Thyroid gland (tissue), 4 donors: Measurements from ENCODE around the gene KRT39. TPM values are rescaled to one million over a fixed set of nuclear protein-coding genes. Genes with fewer than 3 reads are reported as not detected.

ENCODE experiments used
- DNase-seq, 2 donors: peaks; one replicate each; pipeline ENCODE4 v3.0.0-alpha.2; 2019
- H3K27ac ChIP-seq, 3 donors: fragments of 200-600 bp; sonication (generic); 1 replicate in 2 of 3; 2 replicates in 1 of 3; pipeline ENCODE4 v1.5.1; 2016 to 2019; ENCODE audit warnings: mild to moderate bottlenecking in 1 of 3, moderate library complexity in 1 of 3
- H3K27me3 ChIP-seq: fragments of 200-600 bp; sonication (generic); one replicate; pipeline ENCODE4 v1.5.1; 2019
- H3K36me3 ChIP-seq, 2 donors: fragments of 200-600 bp; sonication (generic); one replicate each; pipeline ENCODE4 v1.5.1; 2016 to 2019
- H3K4me1 ChIP-seq, 2 donors: fragments of 200-600 bp; sonication (generic); one replicate each; pipeline ENCODE4 v1.5.1; 2017 to 2019
- H3K4me3 ChIP-seq, 3 donors: fragments of 200-600 bp; sonication (generic); replicated peaks in 1 of 3; 1 replicate in 2 of 3; 2 replicates in 1 of 3; pipeline ENCODE4 v1.5.1; 2016; ENCODE audit warnings: mild to moderate bottlenecking in 1 of 3
- H3K9me3 ChIP-seq: fragments of 200-600 bp; sonication (generic); one replicate; pipeline ENCODE4 v1.5.1; 2017
- CTCF ChIP-seq, 6 experiments: fragments of 200-600 bp in 3 of 6; fragments of 450-650 bp in 3 of 6; sonication (generic) in 3 of 6; IDR thresholded peaks; one replicate each; pipeline ENCODE4 v1.5.1; 2016 to 2019; ENCODE audit warnings: antibody characterized with exemption in 6 of 6, mild to moderate bottlenecking in 2 of 6, inconsistent platforms in 1 of 6, moderate library complexity in 1 of 6
- POLR2A ChIP-seq, 2 donors: fragments of 450-650 bp; IDR thresholded peaks; one replicate each; pipeline ENCODE4 v1.6.1; 2017; ENCODE audit warnings: antibody characterized with exemption in 2 of 2, mild to moderate bottlenecking in 2 of 2, moderate library complexity in 1 of 2
- WGBS, 2 donors: methylation state at CpG; one replicate each; pipeline ENCODE4 v1.1.5; 2017; 5-methylcytosine and 5-hydroxymethylcytosine counted together
- intact Hi-C: fragments of 100-400 bp; cut with DNase I; formaldehyde crosslinking; loops from one replicate; pipeline ENCODE4 v1.15.1; 2023
- total RNA-seq, 4 donors: library from RNA; depleted of rRNA; stranded (reverse); fragments of >200 nt; gene quantifications; one replicate each; pipeline ENCODE4 v1.2.3, GENCODE V29; 2016

The KRT39 gene
- total RNA-seq = not detected

- Histone ChIP-seq H3K4me1 (no peaks in the 10 kb centered on the region), H3K27me3 (no peaks in the 10 kb centered on the region), H3K27ac (no peak within 1 kb of the TSS), H3K4me3 (no peak within 1 kb of the TSS), H3K36me3 (no peaks in the 10 kb centered on the region), H3K9me3 (no peaks in the 10 kb centered on the region)
- intact Hi-C loops = no loop called here
- TF ChIP-seq POLR2A (IDR thresholded peaks at IDR 0.05) (no peak), CTCF (IDR thresholded peaks at IDR 0.05) (no peak)
- DNase-seq = no peak
- 44 to 52% methylated on average over 1 of the region's 1 CpG for WGBS, 2 donors
Observed at GRCh38 chr17:40966848-40967247, at the start of gene KRT39. KRT39 (minus strand) TSS chr17:40966948; CDS start chr17:40966856, 92 bp downstream.

GRCh38 chr17:41015454-41015853 is 48.7 kb upstream of the KRT39 start:
- Histone ChIP-seq H3K36me3 (no peaks in the 10 kb centered on the region), H3K27me3 (no peaks in the 10 kb centered on the region), H3K9me3 (no peaks in the 10 kb centered on the region), H3K4me3 (no peak overlapping the region), H3K4me1 (no peaks in the 10 kb centered on the region), H3K27ac (no peak overlapping the region)
- DNase-seq = no peak
- intact Hi-C loops = no loop called here
- WGBS, 2 donors = 75 to 82% methylated on average over 7 of the region's 7 CpGs
- TF ChIP-seq POLR2A (IDR thresholded peaks at IDR 0.05) (no peak), CTCF (IDR thresholded peaks at IDR 0.05) (no peak)

GRCh38 chr17:41013606-41014005 is 46.9 kb upstream of the KRT39 start:
- Histone ChIP-seq H3K4me3 (no peak overlapping the region), H3K36me3 (no peaks in the 10 kb centered on the region), H3K9me3 (no peaks in the 10 kb centered on the region), H3K4me1 (no peaks in the 10 kb centered on the region), H3K27me3 (no peaks in the 10 kb centered on the region), H3K27ac (no peak overlapping the region)
- no peak for TF ChIP-seq POLR2A (IDR thresholded peaks at IDR 0.05)
- TF ChIP-seq CTCF (IDR thresholded peaks at IDR 0.05) = no peak
- WGBS, 2 donors = 27 to 47% methylated on average over 1 of the region's 1 CpG
- no peak for DNase-seq
- intact Hi-C loops = no loop called here

- 85 to 90% methylated on average over 3 of the region's 3 CpGs for WGBS, 2 donors
- Histone ChIP-seq H3K27ac (no peak overlapping the region), H3K9me3 (no peaks in the 10 kb centered on the region), H3K27me3 (no peaks in the 10 kb centered on the region), H3K4me3 (no peak overlapping the region), H3K4me1 (no peaks in the 10 kb centered on the region), H3K36me3 (no peaks in the 10 kb centered on the region)
- no peak for DNase-seq
- intact Hi-C loops = no loop called here
- TF ChIP-seq CTCF (IDR thresholded peaks at IDR 0.05) (no peak), POLR2A (IDR thresholded peaks at IDR 0.05) (no peak)
Observed at GRCh38 chr17:41013181-41013580, 46.4 kb upstream of the KRT39 start.

GRCh38 chr17:41012326-41013120 is 45.8 kb upstream of the KRT39 start:
- intact Hi-C loops = no loop called here
- TF ChIP-seq POLR2A (IDR thresholded peaks at IDR 0.05) = no peak
- TF ChIP-seq CTCF (IDR thresholded peaks at IDR 0.05) = no peak
- Histone ChIP-seq H3K27ac (no peak overlapping the region), H3K9me3 (no peaks in the 10 kb centered on the region), H3K36me3 (no peaks in the 10 kb centered on the region), H3K4me1 (no peaks in the 10 kb centered on the region), H3K27me3 (no peaks in the 10 kb centered on the region), H3K4me3 (no peak overlapping the region)
- 73 to 78% methylated on average over 6 of the region's 6 CpGs for WGBS, 2 donors
- DNase-seq = no peak
